OCI-LY3 (cell line): ENCODE measurements around the gene PRSS33.

Source experiments
- CTCF ChIP-seq: fragments of 200-600, 300-600 bp; sonication (generic); IDR thresholded peaks from 2 replicates; pipeline ENCODE4 v1.5.1; 2014; ENCODE audit warnings: antibody characterized with exemption, low read length, low read depth
- EZH2phosphoT487 ChIP-seq: fragments of 200-600 bp; shearing (Covaris generic); IDR thresholded peaks from 2 replicates; pipeline ENCODE4 v1.6.1; 2018; ENCODE audit warnings: antibody characterized with exemption, mixed run types, low read depth

DNA sequence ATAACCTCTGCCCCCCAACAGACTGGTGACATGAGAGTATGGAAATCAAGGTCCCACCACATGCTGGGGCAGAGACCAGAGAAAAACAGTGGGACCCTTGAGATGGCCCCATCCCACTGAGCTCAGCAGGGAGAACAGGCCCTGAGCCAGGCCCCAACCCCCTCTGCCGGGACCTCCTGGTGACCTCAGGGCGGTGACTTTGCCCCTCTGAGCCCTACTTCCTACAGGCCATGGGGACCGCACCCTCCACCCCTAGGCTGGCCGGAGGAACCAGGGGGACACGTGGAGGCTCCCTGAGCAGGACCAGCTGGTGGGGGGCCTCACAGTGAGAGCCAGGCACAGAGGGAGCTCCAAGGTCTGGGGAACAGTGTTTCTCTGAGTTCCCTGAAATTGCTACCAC is 48.7 kb downstream of the PRSS33 start:
- no peak for TF ChIP-seq CTCF
- no peak for TF ChIP-seq EZH2phosphoT487
